Hematopoietic multipotent progenitor cell treated with erythropoietin and hydrocortisone succinate and interleukin-3 and kit ligand, for 15 days (in vitro differentiated cells): ENCODE results near the gene EYA3.
"Not testable (repeated sequence)": the region's sequence is repeated elsewhere in the genome, so short reads cannot be mapped to it uniquely, and the experiment has no call there.

Experiments used
- DNase-seq: peaks from one replicate; pipeline ENCODE4 v3.0.0-alpha.2; 2015; ENCODE audit warnings: low spot score

Gene EYA3

GRCh38 chr1:28027660-28028059 is 60.8 kb downstream of the EYA3 start:
- DNase-seq = no peak

GRCh38 chr1:28027238-28027637 is 61.2 kb downstream of the EYA3 start:
- DNase-seq = no peak

- DNase-seq = no peak
Measured at GRCh38 chr1:28026329-28026728, 62.1 kb downstream of the EYA3 start.

- DNase-seq = no peak
Measured at GRCh38 chr1:28021064-28021463, 67.3 kb downstream of the EYA3 start.

GRCh38 chr1:28010969-28011368 is 77.4 kb downstream of the EYA3 start:
- DNase-seq = no peak

- not testable (repeated sequence) for DNase-seq
Measured at GRCh38 chr1:28003117-28003516, 85.3 kb downstream of the EYA3 start.

GRCh38 chr1:28002600-28002999 is 85.8 kb downstream of the EYA3 start:
- DNase-seq = no peak

- DNase-seq = no peak
Measured at GRCh38 chr1:27999055-27999454, 89.4 kb downstream of the EYA3 start.

GRCh38 chr1:27994526-27994925 is 93.9 kb downstream of the EYA3 start:
- DNase-seq = not testable (repeated sequence)

GRCh38 chr1:27994060-27994459 is 94.3 kb downstream of the EYA3 start:
- no peak for DNase-seq

- DNase-seq = no peak
Measured at GRCh38 chr1:27993241-27993640, 95.2 kb downstream of the EYA3 start.

- DNase-seq = no peak
Measured at GRCh38 chr1:27992276-27992675, 96.1 kb downstream of the EYA3 start.

GRCh38 chr1:27990920-27991537 is 97.4 kb downstream of the EYA3 start:
- no peak for DNase-seq

GRCh38 chr1:27981145-27981544 is 107.3 kb downstream of the EYA3 start:
- DNase-seq = no peak

GRCh38 chr1:27980216-27980845 is 108.1 kb downstream of the EYA3 start:
- no peak for DNase-seq

GRCh38 chr1:27979859-27980201 is 108.6 kb downstream of the EYA3 start:
- no peak for DNase-seq

- peak; percentile 92 for DNase-seq
Measured at GRCh38 chr1:27979151-27979858, 109.1 kb downstream of the EYA3 start.

- no peak for DNase-seq
Measured at GRCh38 chr1:27974417-27974781, 114.0 kb downstream of the EYA3 start.

- no peak for DNase-seq
Measured at GRCh38 chr1:27973771-27974416, 114.5 kb downstream of the EYA3 start.

- DNase-seq = no peak
Measured at GRCh38 chr1:27972141-27972540, 116.3 kb downstream of the EYA3 start.

GRCh38 chr1:27971674-27972073 is 116.7 kb downstream of the EYA3 start:
- no peak for DNase-seq

- DNase-seq = no peak
Measured at GRCh38 chr1:27970401-27970800, 118.0 kb downstream of the EYA3 start.

GRCh38 chr1:27968692-27969091 is 119.7 kb downstream of the EYA3 start:
- no peak for DNase-seq
